Embryonic facial prominence (tissue), 1 donor: ENCODE measurements around the gene ZSCAN25.
"Not testable (repeated sequence)": the region's sequence is repeated elsewhere in the genome, so short reads cannot be mapped to it uniquely, and the experiment has no call there.

ENCODE experiments used
- DNase-seq: peaks from one replicate; pipeline ENCODE4 v3.0.0-alpha.2; 2016; ENCODE audit errors: extremely low spot score

The ZSCAN25 gene

DNA sequence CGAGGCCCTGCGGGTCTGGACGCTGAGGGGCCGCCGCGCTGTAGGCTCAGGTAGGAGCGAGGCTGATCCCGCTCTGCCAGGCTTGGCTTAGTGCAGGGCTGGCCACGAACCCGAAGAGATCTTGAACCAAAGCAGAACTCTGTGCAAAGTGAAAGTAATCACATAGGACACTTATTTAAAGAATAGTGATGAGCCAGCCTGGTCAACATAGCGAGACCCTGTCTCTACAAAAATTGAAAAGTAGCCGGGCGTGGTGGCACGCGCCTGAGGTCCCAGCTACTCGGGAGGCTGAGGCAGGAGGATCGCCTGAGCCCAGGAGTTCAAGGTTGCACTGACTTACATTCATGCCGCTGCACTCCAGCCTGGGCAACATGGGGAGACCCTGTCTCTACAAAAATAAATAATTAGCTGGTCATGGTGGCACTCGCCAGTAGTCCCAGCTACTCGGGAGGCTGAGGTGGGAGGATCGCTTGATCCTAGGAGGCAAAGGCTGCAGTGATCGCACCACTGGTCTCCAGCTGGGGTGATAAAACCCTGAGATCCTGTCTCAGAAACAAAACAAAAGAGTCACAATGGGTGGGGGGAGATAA lies 541 bp downstream of the ZSCAN25 start:
- no peak for DNase-seq

DNA sequence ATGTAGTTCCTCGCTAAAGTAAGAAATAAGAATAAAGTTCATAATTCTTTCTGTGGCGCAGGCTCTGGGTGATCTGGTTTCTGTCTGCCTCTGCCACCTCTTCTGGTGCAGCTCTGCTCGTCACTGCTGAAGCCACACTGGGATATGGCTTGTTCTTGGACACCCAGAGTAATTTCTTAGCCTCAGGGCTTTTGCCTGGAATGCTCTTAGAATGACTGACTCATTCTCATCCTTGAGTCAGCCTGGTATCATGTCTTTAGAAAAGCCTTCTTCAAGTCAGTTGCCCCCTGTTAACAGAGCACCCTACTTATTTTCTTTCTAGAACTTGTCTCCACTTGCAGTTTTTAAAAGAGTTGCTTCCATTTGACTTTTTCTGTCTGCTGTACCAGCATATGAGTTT lies 2.0 kb downstream of the ZSCAN25 start:
- no peak for DNase-seq

DNA sequence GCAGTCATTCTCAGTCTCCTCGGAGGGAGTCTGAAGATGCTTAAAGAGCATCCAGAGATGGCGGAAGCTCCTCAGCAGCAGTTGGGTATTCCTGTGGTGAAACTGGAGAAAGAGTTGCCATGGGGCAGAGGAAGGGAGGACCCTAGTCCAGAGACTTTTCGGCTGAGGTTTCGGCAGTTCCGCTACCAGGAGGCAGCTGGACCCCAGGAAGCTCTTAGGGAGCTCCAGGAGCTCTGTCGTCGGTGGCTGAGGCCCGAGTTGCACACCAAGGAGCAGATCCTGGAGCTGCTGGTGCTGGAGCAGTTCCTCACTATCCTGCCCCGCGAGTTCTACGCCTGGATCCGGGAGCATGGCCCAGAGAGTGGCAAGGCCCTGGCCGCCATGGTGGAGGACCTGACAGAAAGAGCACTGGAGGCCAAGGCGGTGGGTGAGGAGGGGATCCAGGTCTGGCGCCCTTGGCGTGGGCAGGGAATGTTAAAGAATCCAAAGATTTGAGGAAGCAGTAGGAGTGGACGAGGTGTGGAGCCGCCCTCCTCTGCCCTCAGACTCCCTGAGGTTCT lies 2.9 kb downstream of the ZSCAN25 start:
- no peak for DNase-seq

DNA sequence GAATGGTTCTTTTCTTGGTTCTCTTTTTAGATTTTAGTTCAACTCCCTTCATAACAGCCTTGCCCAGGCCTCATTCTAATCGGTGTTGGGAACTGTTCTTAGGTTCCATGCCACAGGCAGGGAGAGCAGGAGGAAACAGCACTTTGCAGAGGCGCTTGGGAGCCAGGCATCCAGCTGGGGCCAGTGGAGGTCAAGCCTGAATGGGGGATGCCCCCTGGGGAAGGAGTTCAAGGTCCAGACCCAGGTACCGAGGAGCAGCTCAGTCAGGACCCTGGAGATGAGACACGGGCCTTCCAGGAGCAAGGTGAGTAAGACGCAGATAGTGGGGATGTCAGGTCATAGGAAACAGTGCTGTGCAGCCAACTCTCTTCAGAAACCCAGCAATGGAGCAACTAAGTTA lies 4.5 kb downstream of the ZSCAN25 start:
- no peak for DNase-seq

DNA sequence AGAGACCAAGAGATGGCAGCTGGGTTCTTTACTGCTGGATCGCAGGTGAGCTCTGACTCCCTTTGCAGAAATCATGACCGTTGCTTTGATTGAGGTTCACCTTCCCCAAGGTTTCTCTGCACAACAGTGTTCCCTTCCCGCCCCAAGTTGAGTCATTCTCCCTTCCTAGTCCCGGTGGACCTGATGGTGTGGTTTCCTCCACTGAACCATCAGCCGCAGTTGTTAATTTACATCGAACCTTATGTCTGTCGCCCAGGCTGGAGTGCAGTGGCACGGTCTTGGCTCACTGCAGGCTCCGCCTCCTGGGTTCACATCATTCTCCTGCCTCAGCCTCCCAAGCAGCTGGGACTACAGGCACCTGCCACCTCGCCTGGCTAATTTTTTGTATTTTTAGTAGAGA lies 5.8 kb downstream of the ZSCAN25 start:
- no peak for DNase-seq

GRCh38 chr7:99623091-99623693 lies 6.4 kb downstream of the ZSCAN25 start:
- DNase-seq, result no peak

DNA sequence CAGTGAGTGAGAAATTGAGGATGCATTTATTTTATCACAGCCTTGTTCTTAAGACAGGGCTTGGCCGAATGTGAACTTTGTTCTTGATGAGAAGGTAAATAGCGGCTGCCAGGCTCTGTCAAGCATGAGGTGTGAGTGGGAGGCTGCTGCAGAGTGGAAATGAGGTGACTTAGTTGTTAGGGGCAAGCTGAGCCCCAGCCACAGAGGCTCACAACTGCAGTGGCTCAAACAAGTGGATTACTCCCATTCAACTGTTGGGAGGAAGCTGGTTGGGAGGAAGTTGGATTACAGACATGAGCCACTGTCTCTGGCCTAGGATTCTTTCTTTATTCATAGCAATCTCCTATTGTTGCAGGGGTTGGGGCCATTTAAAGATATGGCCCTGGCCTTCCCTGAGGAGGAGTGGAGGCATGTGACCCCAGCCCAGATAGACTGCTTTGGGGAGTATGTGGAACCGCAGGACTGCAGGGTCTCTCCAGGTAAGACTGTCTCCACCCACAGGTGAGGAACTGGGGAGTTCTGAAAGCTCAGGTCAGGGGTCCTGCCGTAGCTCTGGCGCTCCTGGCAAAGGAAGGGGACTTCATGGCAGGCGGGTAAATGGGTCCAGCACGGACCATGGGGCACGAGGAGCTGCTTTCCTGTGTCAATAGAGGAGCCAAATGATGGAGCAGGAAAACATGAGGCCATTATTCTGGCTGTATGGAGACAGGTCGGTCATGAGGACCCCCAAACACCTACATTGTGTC lies 7.1 kb downstream of the ZSCAN25 start:
- no peak for DNase-seq

- DNase-seq, result no peak
Observed at GRCh38 chr7:99624484-99624883, 7.7 kb downstream of the ZSCAN25 start.

DNA sequence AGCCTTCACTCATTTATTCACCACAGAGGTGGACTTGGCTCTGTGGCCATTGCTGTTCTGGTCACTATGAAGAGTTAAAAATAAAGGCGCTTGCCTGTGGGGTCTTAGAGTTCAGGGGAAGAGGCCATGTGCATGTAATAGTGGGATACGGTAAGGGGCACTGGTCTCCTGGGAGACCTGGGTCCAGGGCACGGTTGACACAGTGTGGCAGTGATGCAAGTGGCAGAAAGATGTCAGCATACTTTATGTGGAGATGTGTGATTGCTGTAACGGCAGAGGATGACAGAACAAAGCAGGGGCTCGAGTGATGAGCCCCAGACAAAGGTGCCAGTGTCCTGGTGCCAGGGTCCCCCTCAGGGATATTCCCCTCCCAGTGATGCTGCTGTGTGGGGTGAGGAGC lies 8.6 kb downstream of the ZSCAN25 start:
- no peak for DNase-seq

- DNase-seq, result no peak
Observed at GRCh38 chr7:99625961-99626360, 9.2 kb downstream of the ZSCAN25 start.

- no peak for DNase-seq
Observed at GRCh38 chr7:99626661-99627060, 9.9 kb downstream of the ZSCAN25 start.

- DNase-seq, result no peak
Observed at GRCh38 chr7:99627513-99627912, 10.8 kb downstream of the ZSCAN25 start.

- DNase-seq, result no peak
Observed at GRCh38 chr7:99628471-99629465, 12.0 kb downstream of the ZSCAN25 start.

- no peak for DNase-seq
Observed at GRCh38 chr7:99629643-99630042, 12.9 kb downstream of the ZSCAN25 start.

DNA sequence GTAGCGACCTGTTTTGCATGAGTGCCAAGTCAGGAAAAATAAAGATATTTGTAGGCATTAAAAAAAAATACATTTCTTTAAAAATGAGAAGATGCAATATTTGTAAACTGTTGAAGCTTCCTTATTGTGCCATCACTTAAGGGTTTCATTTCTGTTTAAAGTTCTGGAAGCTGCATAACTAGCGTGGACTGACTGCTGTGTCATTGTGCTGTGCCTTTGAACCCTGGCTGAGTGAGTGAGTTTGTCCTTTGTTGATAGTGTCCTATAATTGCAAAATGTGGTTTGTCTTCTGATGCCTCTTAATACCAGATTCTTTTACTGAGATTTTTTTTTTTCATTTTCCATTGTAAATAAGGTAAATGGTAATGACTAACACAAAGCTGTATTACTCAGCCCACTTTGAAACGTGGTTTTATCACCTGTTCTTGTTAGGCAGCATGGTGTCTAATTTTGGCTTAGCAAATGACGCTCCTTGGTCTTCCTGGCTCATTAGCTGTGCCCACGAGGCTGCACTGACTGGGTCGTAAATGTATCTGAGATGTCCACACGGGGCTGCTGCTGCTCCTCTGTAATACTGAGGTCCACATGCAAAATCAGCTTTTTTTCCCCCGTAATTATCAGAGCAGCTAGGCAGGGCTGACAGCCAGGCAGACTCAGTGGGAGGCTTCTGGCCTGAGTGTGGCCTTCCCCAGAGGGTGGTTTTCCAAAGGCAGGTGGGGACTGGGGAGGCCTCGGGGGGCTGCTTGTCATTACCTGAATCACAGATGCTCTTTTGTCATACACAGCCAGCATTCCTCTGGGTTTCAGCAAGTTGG lies 14.8 kb downstream of the ZSCAN25 start:
- DNase-seq, result no peak

GRCh38 chr7:99637414-99637813 lies 20.7 kb downstream of the ZSCAN25 start:
- DNase-seq, result not testable (repeated sequence)

DNA sequence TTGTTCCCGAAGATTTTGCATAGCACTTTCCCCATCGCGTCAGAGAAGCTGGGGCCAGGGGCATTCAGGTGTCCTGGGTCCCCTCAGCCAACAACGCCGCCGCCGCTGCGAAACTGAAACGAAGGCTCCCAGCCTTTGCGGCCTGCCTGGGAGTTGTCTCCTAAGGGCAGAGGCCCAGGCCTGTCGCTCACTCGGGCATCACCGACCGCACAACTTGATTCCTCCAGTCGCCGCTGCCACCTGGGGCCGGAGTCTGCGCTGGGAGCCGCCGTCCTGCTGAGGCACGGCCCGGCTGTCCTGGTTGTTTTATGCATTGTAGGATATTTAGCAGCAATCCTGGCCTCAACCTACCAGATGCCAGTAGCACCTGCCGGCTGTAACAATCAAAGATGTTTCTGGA lies 22.0 kb downstream of the ZSCAN25 start:
- DNase-seq, result no peak

DNA sequence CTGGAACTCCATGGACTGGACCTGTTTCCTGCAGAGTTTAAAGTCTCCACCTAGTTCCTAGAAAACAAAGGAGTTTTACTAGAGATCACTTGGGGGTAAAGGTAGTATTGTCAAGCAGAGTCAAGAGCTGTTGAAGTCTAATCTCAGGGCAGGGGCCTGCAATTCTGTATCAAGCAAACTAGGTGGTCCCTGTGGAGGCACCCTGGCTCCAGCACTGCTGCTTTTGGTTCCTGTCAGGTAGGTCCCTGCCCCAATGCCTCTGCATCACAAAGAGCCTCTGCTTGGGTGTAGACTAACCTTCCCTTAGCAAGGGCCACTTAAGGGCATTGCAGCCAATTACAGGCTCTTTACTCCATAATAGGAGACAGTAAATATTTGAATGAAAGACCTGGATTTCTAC lies 22.5 kb downstream of the ZSCAN25 start:
- no peak for DNase-seq

DNA sequence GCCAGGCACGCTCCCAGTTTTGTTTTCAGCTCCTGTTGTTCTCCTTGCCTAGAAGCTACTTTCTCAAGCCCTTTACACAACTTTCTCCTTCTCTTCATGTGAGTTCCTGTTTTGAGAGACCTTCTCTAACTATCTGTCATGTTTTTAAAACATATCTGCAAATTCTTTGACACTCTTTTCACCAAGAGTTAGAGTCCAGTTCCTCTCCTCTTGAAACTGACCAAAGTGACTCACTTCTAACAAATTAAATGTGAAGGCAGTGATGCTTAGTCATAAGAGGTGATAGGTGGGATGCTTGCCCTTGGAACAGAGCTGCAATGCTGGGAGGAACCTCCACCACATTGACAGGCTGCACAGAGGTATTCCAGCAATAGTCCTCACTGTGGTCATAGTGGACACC lies 25.3 kb downstream of the ZSCAN25 start:
- DNase-seq, result no peak

DNA sequence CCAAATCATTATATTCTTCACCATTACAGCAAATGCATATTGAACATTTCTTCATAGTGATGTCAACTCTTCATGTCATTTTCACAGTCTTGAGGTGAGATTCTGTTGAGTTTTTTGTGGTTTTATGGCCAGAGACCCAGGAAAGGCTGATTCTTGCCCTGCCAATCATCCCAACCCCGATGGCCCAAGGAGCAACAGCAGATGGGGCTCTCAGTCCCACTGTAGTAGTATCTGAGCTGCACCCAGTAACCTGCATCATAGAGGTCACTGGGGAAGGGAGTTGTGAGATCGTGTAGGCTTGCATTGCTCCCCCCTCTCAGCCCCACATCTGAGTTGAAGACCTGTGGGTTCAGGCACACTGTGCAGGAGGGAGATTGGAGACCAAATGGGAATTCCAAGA lies 26.7 kb downstream of the ZSCAN25 start:
- no peak for DNase-seq

DNA sequence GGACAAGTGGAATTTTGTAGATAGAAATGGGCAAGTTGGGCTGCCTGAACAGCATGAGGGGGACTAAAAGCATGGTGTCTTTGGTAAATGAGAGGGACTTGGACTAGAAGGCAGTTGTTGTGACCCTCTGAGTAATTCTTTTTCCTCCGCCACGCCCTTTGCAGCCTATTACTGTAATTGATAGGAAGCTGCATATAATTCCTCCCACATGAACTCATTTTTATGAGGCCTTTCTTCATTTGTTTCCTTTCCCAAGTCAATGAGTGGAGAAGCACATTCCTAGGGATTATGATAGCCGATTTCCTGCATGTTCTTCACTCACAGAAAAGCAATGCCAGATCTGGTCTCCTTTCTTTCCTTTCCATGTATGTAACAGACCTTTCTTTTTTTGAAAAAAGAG lies 27.7 kb downstream of the ZSCAN25 start:
- DNase-seq, result no peak
